ENCODE results near the gene TARBP1.
"Not testable (repeated sequence)": the region's sequence is repeated elsewhere in the genome, so short reads cannot be mapped to it uniquely, and the experiment has no call there.

Gene TARBP1

GRCh38 chr1:234478481-234479309 is at the start of gene TARBP1:
TARBP1 (minus strand) TSS chr1:234479179; CDS start chr1:234479103, 76 bp downstream.
- DNase-seq (ENCODE audit: low spot score) = peak; percentile 78

- DNase-seq (ENCODE audit: low spot score) = no peak
These were observed 49.3 kb upstream of the TARBP1 start for GRCh38 chr1:234528074-234528865.

GRCh38 chr1:234527346-234527745 is 48.4 kb upstream of the TARBP1 start:
- no peak for DNase-seq (ENCODE audit: low spot score)

GRCh38 chr1:234526922-234527321 is 47.9 kb upstream of the TARBP1 start:
- DNase-seq (ENCODE audit: low spot score) = no peak

DNA sequence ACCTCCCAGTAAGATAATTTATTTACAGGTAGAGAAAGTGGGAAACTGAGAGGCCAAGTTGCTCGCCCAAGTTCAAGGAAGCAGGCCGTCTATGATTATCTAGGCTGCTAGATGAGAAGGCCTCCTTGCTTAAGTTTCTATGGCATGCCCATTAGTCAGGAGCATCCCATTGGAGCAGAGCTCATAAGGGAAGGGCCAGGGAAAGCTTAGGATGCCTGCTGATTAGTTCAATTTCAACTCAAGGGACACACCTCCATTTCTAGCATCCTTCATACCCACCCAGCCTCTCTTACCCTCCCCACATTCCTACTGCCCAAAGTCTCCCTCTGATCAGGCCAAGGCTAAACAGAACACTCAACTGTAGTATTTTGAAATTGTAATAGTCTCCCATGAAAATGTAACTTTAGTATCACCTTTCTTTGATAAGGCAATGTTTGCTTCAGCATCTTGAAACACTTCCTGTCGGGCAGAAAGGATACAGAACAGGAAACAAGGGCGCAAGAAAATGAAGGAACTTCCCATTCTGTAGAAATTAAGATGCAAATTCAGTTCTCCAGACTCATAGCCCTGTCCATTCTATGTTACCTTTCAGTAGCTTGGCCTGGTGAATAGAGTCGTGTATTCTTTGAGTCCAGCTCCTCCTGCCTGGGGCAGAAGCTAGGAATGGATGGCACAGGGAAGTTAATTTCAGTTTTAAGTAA is 46.3 kb upstream of the TARBP1 start:
- DNase-seq (ENCODE audit: low spot score) = no peak

GRCh38 chr1:234521836-234522235 is 42.9 kb upstream of the TARBP1 start:
- DNase-seq (ENCODE audit: low spot score) = no peak

GRCh38 chr1:234520908-234521817 is 42.2 kb upstream of the TARBP1 start:
- no peak for DNase-seq (ENCODE audit: low spot score)

GRCh38 chr1:234519506-234519905 is 40.5 kb upstream of the TARBP1 start:
- no peak for DNase-seq (ENCODE audit: low spot score)

- DNase-seq (ENCODE audit: low spot score) = no peak
These were observed 39.9 kb upstream of the TARBP1 start for GRCh38 chr1:234518876-234519275.

DNA sequence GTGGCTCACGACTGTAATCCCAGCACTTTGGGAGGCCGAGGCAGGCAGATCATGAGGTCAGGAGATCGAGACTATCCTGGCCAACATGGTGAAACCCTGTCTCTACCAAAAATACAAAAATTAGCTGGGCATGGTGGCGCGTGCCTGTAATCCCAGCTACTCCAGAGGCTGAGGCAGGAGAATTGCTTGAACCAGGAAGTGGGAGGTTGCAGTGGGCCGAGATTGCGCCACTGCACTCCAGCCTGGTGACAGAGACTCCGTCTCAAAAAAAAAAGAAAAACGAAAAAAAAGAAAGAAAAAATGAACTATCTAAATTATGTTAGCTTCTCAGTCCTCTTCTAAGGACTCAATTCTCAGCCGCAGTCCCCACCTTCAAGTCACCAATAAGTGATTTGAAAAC is 39.1 kb upstream of the TARBP1 start:
- DNase-seq (ENCODE audit: low spot score) = not testable (repeated sequence)

- DNase-seq (ENCODE audit: low spot score) = no peak
These were observed 38.3 kb upstream of the TARBP1 start for GRCh38 chr1:234517110-234517802.

DNA sequence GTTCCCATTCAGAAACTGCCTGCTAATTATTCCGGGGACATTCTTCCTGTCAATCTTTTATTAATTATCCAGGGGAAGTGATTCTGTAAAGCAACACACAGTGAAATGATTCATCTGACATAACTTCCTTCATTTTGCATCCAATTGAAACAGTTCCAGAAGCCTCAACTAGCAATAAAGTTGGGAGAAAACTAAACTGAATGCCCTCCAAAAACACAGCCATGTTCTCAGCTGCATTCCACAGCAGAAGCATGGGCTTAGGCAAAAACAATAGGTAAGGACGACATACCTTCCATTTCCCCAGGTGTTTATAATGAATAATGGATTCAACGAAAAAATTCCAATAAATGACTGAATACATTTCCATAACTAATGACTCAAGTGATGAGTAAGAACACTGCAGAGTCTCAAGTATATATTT is 36.9 kb upstream of the TARBP1 start:
- DNase-seq (ENCODE audit: low spot score) = no peak

DNA sequence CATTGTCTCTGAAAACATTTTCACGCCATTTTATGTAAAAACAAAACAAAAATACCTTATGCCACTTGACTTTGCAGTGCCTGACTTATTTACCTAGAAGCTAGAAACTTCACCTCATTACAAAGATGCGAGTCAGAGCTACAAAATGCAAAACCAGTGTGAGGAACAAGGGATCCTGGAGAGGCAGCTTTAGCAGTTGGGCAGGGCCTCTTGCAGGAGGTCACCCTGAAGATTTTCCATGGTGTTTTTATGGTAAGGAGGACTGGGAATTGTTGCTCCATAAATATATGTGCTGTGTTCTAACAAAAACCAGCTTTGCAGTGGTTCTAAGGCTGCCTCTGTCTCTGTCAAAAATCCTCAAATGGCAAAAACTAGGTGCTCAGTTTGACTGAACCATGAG is 36.4 kb upstream of the TARBP1 start:
- no peak for DNase-seq (ENCODE audit: low spot score)

DNA sequence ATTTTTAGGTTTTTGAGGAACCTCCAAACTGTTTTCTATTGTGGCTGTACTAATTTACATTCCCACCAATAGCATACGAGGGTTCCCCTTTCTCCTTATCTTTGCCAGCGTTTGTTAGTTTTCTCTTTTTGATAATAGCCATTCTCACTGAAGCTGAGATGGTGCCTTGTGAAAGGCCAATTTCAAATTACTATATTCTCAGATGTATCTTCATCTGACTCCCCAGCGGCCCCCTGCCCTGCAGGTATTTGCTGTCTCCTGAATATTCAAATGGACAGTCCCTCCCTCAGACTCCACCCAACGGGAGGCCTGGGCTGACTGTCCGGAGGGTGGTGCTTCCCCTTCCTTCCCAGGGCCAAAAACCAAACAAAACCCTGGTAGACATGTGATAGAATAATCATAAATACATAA is 33.5 kb upstream of the TARBP1 start:
- DNase-seq (ENCODE audit: low spot score) = no peak

GRCh38 chr1:234509457-234510328 is 30.7 kb upstream of the TARBP1 start:
- DNase-seq (ENCODE audit: low spot score) = no peak

DNA sequence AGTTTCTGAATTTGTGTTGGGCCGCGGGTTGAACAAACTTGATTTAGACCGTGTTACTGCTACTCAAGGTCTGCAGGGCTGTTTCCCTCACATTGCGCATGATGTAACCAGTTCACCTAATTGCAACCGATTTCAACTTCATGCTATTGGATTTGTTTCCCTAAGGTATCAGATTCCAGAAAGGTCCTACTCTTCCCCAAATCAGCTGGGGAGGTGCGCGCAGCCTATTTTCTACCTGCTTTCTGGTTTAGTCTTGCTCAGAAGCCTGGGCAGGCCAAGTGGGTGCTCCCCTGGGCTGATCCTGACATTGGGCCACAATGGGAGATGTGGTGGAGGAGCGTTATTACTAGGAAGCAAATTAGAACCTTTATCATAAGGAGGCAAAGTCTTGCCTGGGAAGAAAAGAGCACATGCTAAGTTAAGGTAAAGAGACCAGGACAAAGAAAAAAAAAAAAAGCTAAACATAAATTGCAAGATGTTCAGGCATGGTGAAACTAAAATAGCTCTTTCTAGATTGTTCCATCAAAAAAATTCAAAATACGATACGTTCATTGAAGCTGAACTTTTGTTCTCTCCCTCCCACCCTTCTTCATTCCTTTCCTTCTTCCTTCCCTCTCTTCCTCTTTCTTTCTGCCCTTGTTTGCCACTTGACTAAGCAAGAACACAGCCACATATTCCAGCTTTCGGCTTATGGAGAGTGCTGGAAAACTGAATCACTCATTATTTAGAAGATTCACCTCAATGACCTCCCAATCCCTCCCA is 28.8 kb upstream of the TARBP1 start:
- no peak for DNase-seq (ENCODE audit: low spot score)

GRCh38 chr1:234507089-234507488 is 28.1 kb upstream of the TARBP1 start:
- DNase-seq (ENCODE audit: low spot score) = no peak

- no peak for DNase-seq (ENCODE audit: low spot score)
These were observed 26.8 kb upstream of the TARBP1 start for GRCh38 chr1:234505769-234506102.
